OCI-LY7 (cell line): Measurements from ENCODE around the gene RNF222. TPM values are rescaled to one million over a fixed set of nuclear protein-coding genes. Genes with fewer than 3 reads are reported as not detected.
A peak's percentile ranks its signal among the peaks of the same experiment; 100 is the strongest.

Experiments used
- BruUV-seq: library from RNA; stranded (reverse); fragments of 400-500 nt; replicated peaks from 2 replicates; lab custom pipeline; 2021; lab: Mats Ljungman, UMichigan
- CTCF ChIA-PET: fragments of 300-600 bp; sonication (Branson Sonifier 250); formaldehyde crosslinking; loops from one replicate; lab custom pipeline; 2022; ENCODE audit warnings: antibody characterized with exemption; ENCODE audit not compliant: unreplicated experiment; lab: Charles Lee
- POLR2A ChIA-PET: fragments of 300-600 bp; sonication (Branson Sonifier 250); formaldehyde crosslinking; loops from one replicate; lab custom pipeline; 2022; ENCODE audit warnings: antibody characterized with exemption; lab: Charles Lee
- DNase-seq: peaks from one replicate; pipeline ENCODE4 v3.0.0-alpha.2; 2015; ENCODE audit warnings: low spot score
- H2AFZ ChIP-seq: fragments of 200-600 bp; sonication (generic), shearing (Covaris generic); 2 replicates; pipeline ENCODE4 v1.6.1; 2014; ENCODE audit warnings: mild to moderate bottlenecking, antibody characterized with exemption, low read length, moderate library complexity
- H3K27ac ChIP-seq: fragments of 200-600 bp; sonication (generic); 2 replicates; pipeline ENCODE4 v1.5.1; 2014; ENCODE audit warnings: mixed run types, low read depth, mild to moderate bottlenecking, moderate library complexity, low read length, inconsistent platforms; ENCODE audit not compliant: poor library complexity, severe bottlenecking
- H3K36me3 ChIP-seq: fragments of 200-600 bp; sonication (generic); 2 replicates; pipeline ENCODE4 v1.6.1; 2014; ENCODE audit warnings: mild to moderate bottlenecking, antibody characterized with exemption, low read length, moderate library complexity, mixed read lengths; ENCODE audit not compliant: insufficient read depth
- H3K4me1 ChIP-seq: fragments of 200-600 bp; sonication (generic); 2 replicates; pipeline ENCODE4 v1.5.1; 2014; ENCODE audit warnings: mild to moderate bottlenecking, low read length; ENCODE audit not compliant: insufficient read depth, poor library complexity, severe bottlenecking
- H3K4me2 ChIP-seq: fragments of 200-600 bp; sonication (generic); 2 replicates; pipeline ENCODE4 v1.6.1; 2014; ENCODE audit warnings: mild to moderate bottlenecking, low read length
- H3K4me3 ChIP-seq: fragments of 200-600 bp; sonication (generic); 2 replicates; pipeline ENCODE4 v1.5.1; 2014; ENCODE audit warnings: mild to moderate bottlenecking, low read depth, low read length; ENCODE audit not compliant: poor library complexity, severe bottlenecking
- H3K79me2 ChIP-seq: fragments of 200-600 bp; sonication (generic); 2 replicates; pipeline ENCODE4 v1.6.1; 2016; ENCODE audit warnings: low read depth, mild to moderate bottlenecking, low read length, moderate library complexity, mixed read lengths; ENCODE audit not compliant: insufficient read depth
- H3K9me2 ChIP-seq: fragments of 200-600 bp; sonication (generic); 2 replicates; pipeline ENCODE4 v1.6.1; 2016; ENCODE audit warnings: mild to moderate bottlenecking, low read length, mixed read lengths; ENCODE audit not compliant: insufficient read depth
- H3K9me3 ChIP-seq: fragments of 200-600 bp; sonication (generic); 2 replicates; pipeline ENCODE4 v1.6.1; 2014; ENCODE audit warnings: mild to moderate bottlenecking, mixed run types, low read length, mixed read lengths
- H4K20me1 ChIP-seq: fragments of 200-600 bp; sonication (generic); 2 replicates; pipeline ENCODE4 v1.6.1; 2014; ENCODE audit warnings: mild to moderate bottlenecking, antibody characterized with exemption, low read length, moderate library complexity, mixed read lengths; ENCODE audit not compliant: insufficient read depth
- EZH2phosphoT487 ChIP-seq: fragments of 200-600 bp; sonication (generic); IDR thresholded peaks from 2 replicates; pipeline ENCODE4 v1.6.1; 2018; ENCODE audit warnings: low read depth, borderline replicate concordance, mild to moderate bottlenecking, mixed run types, antibody characterized with exemption, low read length, moderate library complexity, mixed read lengths
- intact Hi-C: fragments of 100-400 bp; cut with micrococcal nuclease; formaldehyde crosslinking; loops from one replicate; pipeline ENCODE4 v1.10.0; 2022; ENCODE audit not compliant: unreplicated experiment
- total RNA-seq, 2 experiments: library from RNA; depleted of rRNA in 1 of 2; stranded (reverse); fragments of >200 nt in 1 of 2; shearing (Covaris generic) in 1 of 2; gene quantifications; 2 replicates each; pipeline ENCODE4 v1.2.3, GENCODE V29; 2014 to 2022
- TF ChIP-seq, protein P1 (sequence below): fragments of 200-600 bp; sonication (generic); conservative IDR thresholded peaks from 2 replicates; pipeline ENCODE4 v1.5.1; 2014; ENCODE audit warnings: mild to moderate bottlenecking, antibody characterized with exemption, low read length, moderate library complexity, mixed read lengths

The RNF222 gene
- total RNA-seq, 2 experiments from 2014 or later: 0.06 to 0.15 TPM

DNA sequence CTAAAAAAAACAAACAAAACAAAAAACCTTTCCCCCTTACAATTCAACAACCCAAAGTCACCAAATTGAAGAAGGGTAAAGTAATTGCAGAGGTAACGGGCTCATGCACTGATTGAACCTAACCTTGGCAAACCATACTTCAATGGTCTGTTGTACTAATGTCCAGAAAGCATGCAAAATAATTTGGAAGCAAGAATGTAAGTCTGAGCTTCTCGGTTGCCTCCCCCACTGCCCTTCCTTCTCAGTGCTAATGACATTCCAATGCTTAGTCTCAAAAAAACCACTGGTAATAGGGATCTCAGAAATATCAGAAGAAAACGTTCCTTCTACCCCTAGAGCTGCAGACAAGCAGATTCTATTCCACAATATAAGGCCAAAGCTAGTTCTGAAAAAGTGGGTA is 36.9 kb downstream of the RNF222 start:
- BruUV-seq: no TSS peak
- Histone ChIP-seq H4K20me1 (no peaks in the 10 kb centered on the region), H3K4me1 (no peaks in the 10 kb centered on the region), H3K79me2 (no peaks in the 10 kb centered on the region), H3K36me3 (no peaks in the 10 kb centered on the region), H2AFZ (peak overlapping the region; percentile 79), H3K4me3 (no peak overlapping the region), H3K4me2 (no peak overlapping the region), H3K27ac (no peak overlapping the region), H3K9me3 (no peaks in the 10 kb centered on the region), H3K9me2 (no peaks in the 10 kb centered on the region)
- ChIA-PET POLR2A (interaction anchor here (0.7 to 1.6 kb wide), 3 partner anchors 65 to 1316 kb away, joined by 3 read pairs; no protein-coding TSS in a partner anchor), CTCF (no interaction called here)
- intact Hi-C loops: loop anchor here (5.0 kb wide), 1 partner anchor 48 kb away; the partner anchor contains the start of gene ARHGEF15
- DNase-seq: no peak
- TF ChIP-seq EZH2phosphoT487: no peak
- TF ChIP-seq, protein P1, sequence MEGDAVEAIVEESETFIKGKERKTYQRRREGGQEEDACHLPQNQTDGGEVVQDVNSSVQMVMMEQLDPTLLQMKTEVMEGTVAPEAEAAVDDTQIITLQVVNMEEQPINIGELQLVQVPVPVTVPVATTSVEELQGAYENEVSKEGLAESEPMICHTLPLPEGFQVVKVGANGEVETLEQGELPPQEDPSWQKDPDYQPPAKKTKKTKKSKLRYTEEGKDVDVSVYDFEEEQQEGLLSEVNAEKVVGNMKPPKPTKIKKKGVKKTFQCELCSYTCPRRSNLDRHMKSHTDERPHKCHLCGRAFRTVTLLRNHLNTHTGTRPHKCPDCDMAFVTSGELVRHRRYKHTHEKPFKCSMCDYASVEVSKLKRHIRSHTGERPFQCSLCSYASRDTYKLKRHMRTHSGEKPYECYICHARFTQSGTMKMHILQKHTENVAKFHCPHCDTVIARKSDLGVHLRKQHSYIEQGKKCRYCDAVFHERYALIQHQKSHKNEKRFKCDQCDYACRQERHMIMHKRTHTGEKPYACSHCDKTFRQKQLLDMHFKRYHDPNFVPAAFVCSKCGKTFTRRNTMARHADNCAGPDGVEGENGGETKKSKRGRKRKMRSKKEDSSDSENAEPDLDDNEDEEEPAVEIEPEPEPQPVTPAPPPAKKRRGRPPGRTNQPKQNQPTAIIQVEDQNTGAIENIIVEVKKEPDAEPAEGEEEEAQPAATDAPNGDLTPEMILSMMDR: no peak

- no peak for DNase-seq
- no peaks in the 10 kb centered on the region for H3K9me3 ChIP-seq
- H3K4me3 ChIP-seq: no peak overlapping the region
- H3K79me2 ChIP-seq: no peaks in the 10 kb centered on the region
- BruUV-seq: no TSS peak
- intact Hi-C loops: loop anchor here (5.0 kb wide), 1 partner anchor 48 kb away; the partner anchor contains the start of gene ARHGEF15
- no peaks in the 10 kb centered on the region for H3K36me3 ChIP-seq
- H3K9me2 ChIP-seq: no peaks in the 10 kb centered on the region
- no peak for TF ChIP-seq EZH2phosphoT487
- TF ChIP-seq, protein P1: no peak
- no peak overlapping the region for H3K27ac ChIP-seq
- CTCF ChIA-PET: interaction anchor here (0.6 kb wide), 1 partner anchor 17 kb away, joined by 3 read pairs; no protein-coding TSS in a partner anchor
- no peak overlapping the region; the same call in 1 of the 2 replicates for H2AFZ ChIP-seq
- H3K4me2 ChIP-seq: no peak overlapping the region
- no peaks in the 10 kb centered on the region for H4K20me1 ChIP-seq
- POLR2A ChIA-PET: interaction anchor here (0.7 kb wide), 2 partner anchors 65 to 1316 kb away, joined by 3 read pairs; no protein-coding TSS in a partner anchor
- no peaks in the 10 kb centered on the region for H3K4me1 ChIP-seq
These were observed 37.4 kb downstream of the RNF222 start for GRCh38 chr17:8360260-8360659.

GRCh38 chr17:8359769-8360168 is 37.9 kb downstream of the RNF222 start:
- Histone ChIP-seq H3K4me3 (no peak overlapping the region), H3K9me2 (no peaks in the 10 kb centered on the region), H3K79me2 (no peaks in the 10 kb centered on the region), H3K27ac (no peak overlapping the region), H3K4me2 (no peak overlapping the region), H3K9me3 (no peaks in the 10 kb centered on the region), H3K4me1 (no peaks in the 10 kb centered on the region), H3K36me3 (no peaks in the 10 kb centered on the region), H4K20me1 (no peaks in the 10 kb centered on the region), H2AFZ (no peak overlapping the region)
- TF ChIP-seq, protein P1: no peak
- TF ChIP-seq EZH2phosphoT487: no peak
- intact Hi-C loops: loop anchor here (5.0 kb wide), 1 partner anchor 47 kb away; the partner anchor contains the start of gene ARHGEF15
- no peak for DNase-seq
- BruUV-seq: no TSS peak
- ChIA-PET CTCF (interaction anchor here (0.6 kb wide), 1 partner anchor 17 kb away, joined by 3 read pairs; no protein-coding TSS in a partner anchor), POLR2A (interaction anchor here (0.7 kb wide), 1 partner anchor 17 kb away, joined by 3 read pairs; no protein-coding TSS in a partner anchor)
